ENCODE measurements around the gene TLCD4.

DNA sequence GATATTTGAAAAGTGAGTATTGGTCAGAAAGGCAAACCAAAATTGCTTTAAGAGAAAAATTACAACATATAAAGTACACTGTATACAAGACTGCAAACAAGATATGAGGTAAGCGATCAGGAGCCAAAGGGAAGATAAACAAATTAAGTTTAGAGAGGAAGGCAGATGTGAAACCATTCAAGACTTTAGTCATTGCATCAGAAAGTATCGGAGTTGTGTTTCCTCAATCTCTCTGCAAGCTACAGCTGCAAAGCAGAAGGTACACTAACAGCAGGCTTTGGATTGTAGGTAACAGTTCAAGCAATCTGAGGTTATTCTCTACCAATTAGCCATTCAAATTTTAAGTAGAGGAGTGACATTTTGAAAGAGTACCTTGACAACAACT is 21.3 kb upstream of the TLCD4 start:
- TF ChIP-seq, protein P1, sequence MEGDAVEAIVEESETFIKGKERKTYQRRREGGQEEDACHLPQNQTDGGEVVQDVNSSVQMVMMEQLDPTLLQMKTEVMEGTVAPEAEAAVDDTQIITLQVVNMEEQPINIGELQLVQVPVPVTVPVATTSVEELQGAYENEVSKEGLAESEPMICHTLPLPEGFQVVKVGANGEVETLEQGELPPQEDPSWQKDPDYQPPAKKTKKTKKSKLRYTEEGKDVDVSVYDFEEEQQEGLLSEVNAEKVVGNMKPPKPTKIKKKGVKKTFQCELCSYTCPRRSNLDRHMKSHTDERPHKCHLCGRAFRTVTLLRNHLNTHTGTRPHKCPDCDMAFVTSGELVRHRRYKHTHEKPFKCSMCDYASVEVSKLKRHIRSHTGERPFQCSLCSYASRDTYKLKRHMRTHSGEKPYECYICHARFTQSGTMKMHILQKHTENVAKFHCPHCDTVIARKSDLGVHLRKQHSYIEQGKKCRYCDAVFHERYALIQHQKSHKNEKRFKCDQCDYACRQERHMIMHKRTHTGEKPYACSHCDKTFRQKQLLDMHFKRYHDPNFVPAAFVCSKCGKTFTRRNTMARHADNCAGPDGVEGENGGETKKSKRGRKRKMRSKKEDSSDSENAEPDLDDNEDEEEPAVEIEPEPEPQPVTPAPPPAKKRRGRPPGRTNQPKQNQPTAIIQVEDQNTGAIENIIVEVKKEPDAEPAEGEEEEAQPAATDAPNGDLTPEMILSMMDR (IDR thresholded peaks at IDR 0.05) = no peak
- TF ChIP-seq POLR2A (IDR thresholded peaks at IDR 0.05) = no peak

Measured in heart left ventricle (tissue), 13 donors.